ENCODE results near the gene ELOB.

DNA sequence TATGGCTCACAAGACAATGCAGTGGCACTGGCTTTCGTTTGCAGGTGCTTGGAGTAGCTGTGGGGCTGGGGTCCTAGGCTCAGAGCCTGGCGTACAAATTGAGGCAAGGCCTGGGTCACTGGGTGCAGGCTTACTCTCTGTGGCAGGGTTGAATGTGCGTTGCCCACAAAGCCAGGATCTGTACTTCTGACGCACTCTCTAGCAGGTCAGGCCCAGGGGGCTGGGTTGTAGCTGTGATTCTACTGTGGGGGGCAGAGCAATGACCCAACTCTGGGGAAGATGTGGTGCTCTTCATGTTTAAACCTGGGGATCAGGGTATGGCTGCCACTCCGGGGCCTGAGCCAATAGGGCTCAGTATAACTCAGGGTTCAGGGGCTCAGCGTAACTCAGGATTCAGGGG lies 33.6 kb upstream of the ELOB start:
- TF ChIP-seq CTCF (IDR thresholded peaks at IDR 0.05; ENCODE audit: control extremely low read depth in 1 of 3, insufficient read depth in 1 of 3, low read depth in 1 of 3, low read length in 3 of 3) (no peak), NANOG (IDR thresholded peaks at IDR 0.05; ENCODE audit: insufficient read depth, low read depth, low read length, poor library complexity, severe bottlenecking) (no peak), EP300 (IDR thresholded peaks at IDR 0.05; ENCODE audit: borderline replicate concordance in 1 of 2, low read depth in 2 of 2, low read length in 2 of 2) (no peak), POLR2AphosphoS5 (IDR thresholded peaks at IDR 0.05; ENCODE audit: low read depth, low read length) (no peak), TEAD4 (IDR thresholded peaks at IDR 0.05; ENCODE audit: low read depth, low read length) (no peak), ATF3 (IDR thresholded peaks at IDR 0.05; ENCODE audit: insufficient read depth, low read depth, low read length) (no peak), KDM5A (IDR thresholded peaks at IDR 0.05; ENCODE audit: low read length) (no peak), HDAC6 (IDR thresholded peaks at IDR 0.05; ENCODE audit: low read depth, low read length) (no peak), EZH2 (IDR thresholded peaks at IDR 0.05; ENCODE audit: low read depth, low read length, severe bottlenecking) (no peak), FOSL1 (IDR thresholded peaks at IDR 0.05; ENCODE audit: insufficient read depth, low read depth, low read length) (no peak)
